ENCODE measurements around the gene SPATA21.

Gene SPATA21

DNA sequence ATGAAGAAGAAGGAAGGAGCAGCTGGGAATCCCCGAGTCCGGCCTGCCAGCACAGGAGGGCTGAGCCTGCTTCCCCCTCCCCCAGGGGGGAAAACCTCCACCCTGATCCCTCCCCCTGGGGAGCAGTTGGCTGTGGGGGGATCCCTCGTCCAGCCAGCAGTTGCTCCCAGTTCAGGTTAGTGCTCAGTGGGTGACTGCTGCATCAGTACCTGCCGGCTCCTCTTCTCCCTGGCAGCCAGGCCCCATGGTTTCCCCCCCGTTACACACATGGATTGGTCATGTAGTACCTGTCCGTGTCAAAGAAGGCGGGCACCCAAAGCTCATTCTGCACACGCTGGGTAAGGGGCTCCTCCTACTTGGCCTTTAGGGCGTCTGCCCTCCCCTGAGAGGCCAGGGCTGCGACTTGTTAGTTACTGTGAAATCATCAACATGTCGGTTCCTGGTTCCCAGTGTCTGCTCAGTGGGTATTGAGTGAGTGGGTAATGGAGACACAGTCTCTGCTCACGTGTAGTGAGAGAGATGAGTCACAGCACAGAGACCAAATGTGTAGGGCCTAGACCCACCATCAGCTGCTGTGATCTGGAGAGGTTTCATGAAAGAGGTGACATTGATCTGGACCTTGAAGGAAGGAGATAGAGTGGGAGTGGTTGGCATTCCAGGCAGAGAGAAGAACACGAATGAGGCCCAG is 14.8 kb upstream of the SPATA21 start:
- no peak for DNase-seq

DNA sequence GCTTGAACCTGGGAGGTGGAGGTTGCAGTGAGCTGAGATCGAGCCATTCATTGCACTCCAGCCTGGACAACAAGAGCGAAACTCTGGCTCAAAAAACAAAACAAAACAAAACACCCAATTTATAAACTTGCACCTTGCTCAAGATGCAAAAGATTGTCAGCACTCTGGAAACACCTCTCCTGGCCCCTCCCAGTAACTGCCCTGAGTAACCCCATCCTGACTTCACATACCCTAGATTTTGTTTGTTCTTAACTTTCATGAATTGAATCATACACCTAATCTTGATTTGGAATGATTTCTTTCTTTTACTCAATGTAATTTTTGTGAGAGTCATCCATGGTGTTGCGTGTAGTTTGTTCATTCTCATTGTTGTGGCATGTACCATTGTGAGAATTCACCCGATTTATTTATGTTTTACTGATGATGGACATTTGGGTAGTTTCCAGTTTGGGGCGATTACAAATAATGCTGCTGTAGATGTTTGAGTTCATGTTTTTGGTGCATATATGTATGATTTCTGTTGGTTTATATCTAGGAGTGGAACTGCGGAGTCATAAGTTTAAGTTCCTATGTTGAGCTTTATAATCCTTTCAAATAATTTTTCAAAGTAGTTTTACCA is 13.7 kb upstream of the SPATA21 start:
- no peak for DNase-seq

DNA sequence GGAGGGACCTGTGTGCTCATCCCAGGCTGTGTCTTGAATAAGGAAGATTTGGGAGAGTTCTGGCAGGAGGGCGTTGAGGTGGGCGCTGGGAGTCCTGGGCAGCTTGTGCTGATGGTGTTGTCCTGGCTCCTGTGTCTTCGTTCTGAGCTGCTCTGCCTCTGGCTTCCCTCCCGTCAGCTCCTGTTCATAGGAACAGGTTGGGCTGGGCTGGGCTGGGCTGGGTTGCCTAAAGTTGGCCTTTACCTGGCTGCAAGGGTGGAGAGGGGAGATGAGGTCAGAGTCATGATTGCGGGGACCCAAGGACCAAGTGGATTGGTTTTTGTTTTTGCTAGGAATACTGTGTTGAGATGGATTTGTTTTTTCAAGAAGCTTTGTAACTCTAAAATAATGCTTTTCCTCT is 12.4 kb upstream of the SPATA21 start:
- DNase-seq, result no peak

DNA sequence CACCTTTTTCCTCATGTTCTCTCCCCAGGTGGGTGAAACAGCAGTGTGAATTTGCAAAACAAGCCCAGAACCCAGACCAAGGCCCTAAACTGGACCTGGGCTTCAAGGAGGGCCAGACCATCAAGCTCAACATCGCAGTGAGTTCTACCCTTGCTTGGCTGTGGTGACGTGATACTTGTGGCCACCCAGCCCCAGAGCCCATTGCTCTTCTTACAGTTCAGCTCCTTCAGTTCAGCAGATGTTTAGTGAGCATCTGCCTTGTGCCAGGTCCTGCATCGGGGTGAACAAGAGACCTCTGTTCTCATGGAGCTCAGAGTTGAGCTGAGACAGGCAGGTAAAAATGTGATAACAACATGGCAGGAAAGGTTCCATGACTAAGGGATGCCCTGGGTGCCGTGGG is 11.8 kb upstream of the SPATA21 start:
- no peak for DNase-seq

DNA sequence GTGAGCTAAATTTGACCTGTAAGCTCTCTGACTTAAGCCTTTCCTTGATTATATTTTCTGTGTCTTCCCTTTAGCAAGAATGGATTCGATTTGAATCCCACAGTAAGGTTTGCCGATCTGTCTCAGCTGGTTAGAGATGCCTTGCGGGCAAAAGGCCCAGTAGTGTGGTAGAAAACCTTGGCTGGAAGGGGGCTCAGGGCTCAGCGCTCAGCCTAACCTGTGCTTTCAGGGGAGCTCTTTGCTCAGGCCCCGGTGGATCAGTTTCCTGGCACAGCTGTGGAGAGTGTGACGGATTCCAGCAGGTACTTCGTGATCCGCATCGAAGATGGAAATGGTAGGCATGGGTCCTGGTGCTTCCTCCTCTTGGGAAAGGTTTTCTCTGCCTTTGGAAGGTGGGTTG is 10.4 kb upstream of the SPATA21 start:
- no peak for DNase-seq

DNA sequence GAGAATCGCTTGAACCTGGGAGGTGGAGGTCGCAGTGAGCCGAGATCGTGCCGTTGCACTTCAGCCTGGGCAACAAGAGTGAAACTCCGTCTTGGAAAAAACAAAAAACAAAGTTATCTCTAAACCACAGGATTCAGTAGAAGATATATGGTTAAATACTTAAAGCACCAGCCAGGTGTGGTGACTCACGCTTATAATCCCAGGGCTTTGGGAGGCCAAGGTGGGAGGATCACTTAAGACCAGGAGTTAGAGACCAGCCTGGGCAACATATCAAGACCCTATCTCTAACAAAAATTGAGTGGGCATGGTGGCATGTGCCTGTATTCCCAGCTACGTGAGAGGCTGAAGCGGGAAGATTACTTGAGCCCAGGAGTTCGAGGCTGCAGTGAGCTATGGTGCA is 8.9 kb upstream of the SPATA21 start:
- DNase-seq, result no peak

DNA sequence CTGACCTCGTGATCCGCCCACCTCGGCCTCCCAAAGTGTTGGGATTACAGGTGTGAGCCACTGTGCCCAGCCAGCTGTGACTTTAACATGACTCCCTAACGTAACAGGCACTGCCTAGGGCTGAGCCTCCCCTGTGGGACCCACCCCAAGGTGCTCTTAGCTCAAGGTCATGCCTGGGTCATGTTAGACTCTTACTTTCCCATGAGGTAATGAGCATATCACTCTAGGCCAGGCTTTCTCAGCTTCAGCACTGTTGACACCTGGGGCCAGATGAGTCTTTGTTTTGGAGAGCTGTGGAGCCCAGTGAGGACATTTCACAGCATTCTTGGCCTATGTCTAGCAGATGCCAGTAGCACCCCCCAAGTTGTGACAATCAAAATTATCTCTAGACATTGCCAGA is 7.8 kb upstream of the SPATA21 start:
- DNase-seq, result no peak

DNA sequence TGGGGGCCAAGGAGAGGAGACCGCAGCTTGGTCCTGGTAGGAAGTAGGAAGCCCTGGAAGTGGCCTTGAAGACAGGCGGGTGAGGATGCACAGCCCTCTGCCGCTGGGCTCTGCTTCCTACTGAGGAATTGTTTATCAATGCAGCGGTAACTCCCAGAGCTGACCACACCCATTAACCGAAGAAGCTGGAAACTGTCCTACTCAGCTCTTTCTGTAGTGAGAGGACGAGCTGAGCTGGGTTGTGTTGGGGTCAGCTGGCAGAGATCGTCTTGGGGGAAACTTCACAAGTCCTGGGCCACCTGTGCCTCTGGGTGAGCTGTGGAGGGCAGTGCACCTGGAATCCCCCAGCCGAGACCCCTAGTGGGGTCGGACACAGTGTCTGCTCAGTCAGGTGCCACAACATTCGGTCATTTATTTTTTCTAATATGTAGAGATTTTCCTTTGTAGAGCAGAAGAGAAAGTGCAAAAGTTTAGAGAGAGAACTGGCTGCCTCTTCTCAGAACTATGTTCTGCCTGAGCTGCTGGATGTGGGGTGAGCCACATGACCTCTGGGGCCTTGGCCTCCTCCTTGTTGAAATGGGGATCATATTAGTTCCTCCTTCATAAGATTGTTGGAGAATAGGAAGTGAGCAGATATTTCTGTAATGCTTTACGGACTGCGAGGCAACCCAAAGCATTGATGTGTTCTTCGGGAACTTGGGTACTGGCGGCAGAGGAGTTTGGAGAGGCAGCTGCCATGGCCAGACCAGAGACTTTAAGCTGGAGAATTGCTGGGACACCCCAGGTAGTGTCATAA is 6.9 kb upstream of the SPATA21 start:
- DNase-seq, result no peak

DNA sequence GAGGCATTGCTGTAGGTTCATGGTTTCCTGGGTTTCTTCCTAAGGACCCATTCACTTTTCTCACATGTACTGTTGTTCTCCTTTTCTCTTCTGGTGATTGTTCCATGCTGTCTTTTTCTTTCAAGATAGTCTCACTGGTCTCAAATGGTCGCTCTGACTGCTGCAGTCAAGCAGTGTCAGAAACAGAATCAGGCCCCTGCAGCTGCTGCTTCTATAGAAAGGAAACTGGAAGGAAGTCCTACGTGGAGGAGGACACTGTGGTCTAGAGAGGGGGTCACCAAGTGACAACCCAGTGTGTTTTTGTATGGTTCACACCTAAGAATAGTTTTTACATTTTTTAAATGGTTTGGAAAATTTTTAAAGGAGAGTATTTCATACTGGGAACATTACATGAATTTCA is 5.7 kb upstream of the SPATA21 start:
- DNase-seq, result no peak

DNA sequence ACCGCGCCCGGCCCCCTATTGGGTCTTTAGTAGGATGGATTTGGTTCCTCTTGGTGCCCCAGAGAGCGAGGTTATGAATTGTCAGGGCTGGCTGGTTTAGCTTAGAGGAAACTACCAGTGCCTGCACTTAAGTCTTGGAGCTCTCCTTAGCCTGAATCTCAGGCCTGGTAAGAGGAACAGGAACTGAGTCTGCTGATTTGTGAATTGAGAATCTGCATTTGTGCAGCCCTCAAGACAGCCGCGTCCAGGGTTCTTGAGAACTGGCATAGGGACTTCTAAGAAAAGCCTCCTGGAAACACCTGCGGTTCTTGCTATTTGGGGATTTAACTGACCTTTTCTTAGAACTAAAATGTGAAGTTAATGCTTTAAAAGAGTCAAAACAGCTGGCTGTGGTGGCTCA is 5.0 kb upstream of the SPATA21 start:
- DNase-seq, result no peak

DNA sequence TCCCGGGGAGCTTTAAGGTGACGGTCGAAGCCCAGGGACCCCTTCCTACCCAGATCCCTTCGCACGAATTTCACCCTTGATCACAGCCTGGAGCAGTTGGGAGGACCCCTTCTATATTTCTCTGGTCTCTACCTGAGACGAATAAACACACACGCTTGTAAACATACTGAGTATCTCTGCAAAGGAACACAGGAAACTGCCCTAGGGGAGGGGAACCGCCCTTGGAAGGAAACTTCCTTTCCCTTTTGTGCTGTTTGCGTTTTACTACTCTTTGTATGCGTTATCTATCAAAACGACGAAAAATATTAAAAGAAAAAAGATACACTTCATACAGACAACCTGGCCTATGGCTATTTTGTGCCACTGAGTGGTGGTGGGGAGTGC is 4.0 kb upstream of the SPATA21 start:
- DNase-seq, result no peak

DNA sequence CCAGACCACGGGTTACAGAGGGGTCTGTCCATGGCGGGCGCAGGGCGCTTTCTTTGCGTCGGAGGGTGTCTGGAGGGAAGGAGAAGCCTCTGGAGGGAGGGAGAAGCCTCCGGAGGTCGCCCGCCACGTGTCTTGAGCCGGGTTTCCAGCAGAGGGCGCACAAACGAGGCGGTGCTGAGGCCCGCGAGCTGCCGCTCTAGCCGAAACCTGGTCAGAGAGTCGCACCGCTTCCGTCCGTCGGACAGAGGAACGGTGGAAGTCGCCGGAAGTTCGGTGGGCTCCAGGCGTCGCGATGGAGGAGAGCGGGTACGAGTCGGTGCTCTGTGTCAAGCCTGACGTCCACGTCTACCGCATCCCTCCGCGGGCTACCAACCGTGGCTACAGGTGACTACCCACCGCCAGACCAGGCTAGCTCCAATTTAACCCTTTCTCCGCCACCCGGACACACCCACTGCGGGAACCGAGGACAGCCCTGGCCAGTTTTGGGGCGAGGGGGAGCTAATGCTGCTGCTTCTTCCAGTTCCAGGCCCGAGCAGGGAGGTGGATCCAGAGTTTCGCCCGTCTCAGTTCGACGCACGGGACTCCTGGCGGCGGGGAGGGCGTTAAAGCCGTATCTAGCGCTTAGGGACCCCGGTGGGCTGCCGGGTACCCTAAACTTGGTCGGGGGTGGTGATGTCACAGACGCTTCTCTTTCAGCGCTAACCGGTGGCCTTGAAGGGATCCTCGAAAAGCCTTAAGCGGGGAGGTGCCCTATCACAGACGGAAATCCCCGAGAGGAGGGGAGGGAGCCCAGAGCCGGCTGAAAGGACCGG is 3.5 kb upstream of the SPATA21 start, which contains the start of gene NECAP2:
TSS of gene NECAP2 (plus strand) at position 255 of the 812 bp plus-strand sequence. CDS start at position 293, 38 bp downstream.
- DNase-seq, result peak; percentile 92

DNA sequence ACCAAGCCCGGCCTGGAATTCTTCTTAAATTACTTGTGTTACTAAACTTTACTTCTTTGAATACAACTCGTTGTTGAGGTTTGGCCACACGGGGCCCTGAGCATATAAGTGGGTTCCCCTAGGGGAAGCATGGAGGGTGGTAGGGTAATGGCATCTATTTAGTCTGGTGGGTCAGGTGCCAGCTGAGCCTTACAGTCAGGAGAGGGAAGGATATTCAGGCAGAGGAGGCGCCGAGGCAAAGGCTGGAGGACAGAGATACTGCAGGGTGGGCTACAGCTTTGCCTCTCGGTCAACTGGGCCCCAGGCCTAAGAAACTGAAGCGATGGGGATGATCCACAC is 2.9 kb upstream of the SPATA21 start:
- no peak for DNase-seq

DNA sequence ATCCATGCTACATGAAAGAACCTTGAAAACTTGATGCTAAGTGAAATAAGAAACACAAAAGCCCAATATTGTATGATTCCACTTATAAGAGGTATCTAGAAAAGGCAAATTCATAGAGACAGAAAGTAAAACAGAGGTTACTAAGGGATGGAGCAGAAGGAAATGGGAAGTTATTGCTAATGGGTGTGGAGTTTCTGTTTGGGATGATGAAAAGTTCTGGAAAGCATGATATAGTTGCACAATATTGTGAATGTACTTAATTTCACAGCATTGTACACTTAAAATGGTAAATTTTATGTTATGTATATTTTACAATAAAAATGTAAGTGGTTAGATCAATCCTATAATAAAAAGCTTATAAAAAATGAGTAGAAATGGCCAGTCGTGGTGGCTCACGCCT is 1.7 kb upstream of the SPATA21 start:
- DNase-seq, result no peak

DNA sequence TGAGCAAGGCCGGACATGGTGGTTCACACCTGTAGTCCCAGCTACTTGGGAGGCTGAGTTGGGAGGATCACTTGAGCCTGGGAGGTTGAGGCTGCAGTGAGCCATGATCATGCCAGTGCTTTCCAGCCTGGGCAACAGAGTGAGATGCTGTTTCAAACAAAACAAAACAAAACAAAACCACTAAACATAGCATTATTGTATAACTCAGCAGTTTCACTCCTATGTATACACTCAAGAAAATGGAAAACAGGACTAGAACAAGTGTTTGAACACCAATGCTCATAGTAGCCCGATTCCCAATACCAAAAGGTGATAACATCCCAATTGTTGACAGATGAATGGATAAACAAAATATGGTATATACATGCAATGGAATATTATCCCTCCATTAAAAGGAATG is 1.3 kb upstream of the SPATA21 start:
- no peak for DNase-seq

DNA sequence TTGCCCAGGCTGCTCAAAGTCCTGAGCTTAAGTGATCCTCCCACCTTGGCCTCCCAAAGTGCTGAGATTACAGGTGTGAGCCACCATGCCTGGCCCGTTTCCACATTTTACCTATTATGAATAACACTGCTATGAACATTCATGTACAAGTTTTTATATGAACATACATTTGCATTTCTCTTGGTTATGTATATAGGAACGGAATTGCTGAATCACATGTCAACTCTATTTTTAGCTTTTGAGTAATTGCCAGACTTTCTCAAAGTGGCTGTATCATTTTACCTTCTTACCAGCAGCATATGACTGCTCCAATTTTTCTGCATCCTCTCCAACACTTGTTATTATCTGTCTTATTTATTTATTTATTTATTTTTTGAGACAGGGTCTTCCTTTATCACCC is 2.7 kb downstream of the SPATA21 start:
- peak; percentile 55 for DNase-seq

DNA sequence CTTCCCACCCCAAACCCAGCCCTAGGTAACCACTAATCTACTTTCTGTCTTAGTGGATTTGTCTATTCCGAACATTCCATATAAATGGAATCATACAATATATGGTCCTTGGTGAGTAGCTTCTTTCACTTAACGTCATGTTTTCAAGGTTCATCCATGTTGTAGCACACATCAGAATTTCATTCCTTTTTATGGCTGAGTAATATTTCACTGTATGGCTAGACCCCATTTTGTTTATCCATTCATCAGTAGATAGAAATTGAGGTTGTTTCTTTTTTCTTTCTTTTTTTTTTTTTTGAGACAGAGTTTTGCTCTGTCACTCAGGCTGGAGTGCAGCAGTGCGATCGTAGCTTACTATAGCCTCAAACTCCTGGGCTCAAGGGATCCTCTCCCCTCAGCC is 3.2 kb downstream of the SPATA21 start:
- no peak for DNase-seq

DNA sequence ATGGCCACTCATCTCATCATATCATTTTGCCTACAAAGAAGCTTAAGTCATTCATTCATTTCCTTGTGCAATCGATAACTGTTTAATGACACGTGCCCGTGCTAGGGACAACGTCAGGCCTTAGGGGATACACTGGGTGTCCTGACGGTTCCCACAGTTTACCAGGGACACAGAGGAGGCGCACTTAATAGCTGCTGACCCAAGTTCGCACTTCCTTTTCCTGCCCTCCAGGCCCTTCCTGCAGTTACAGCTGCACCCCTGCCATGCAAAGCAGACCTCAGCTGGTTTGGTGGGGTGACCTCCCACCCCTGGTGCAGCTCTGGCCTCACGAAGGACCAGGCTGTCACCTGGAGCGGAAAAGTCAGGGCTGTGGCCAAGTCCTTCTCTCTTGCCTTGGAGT is 4.2 kb downstream of the SPATA21 start:
- DNase-seq, result no peak

DNA sequence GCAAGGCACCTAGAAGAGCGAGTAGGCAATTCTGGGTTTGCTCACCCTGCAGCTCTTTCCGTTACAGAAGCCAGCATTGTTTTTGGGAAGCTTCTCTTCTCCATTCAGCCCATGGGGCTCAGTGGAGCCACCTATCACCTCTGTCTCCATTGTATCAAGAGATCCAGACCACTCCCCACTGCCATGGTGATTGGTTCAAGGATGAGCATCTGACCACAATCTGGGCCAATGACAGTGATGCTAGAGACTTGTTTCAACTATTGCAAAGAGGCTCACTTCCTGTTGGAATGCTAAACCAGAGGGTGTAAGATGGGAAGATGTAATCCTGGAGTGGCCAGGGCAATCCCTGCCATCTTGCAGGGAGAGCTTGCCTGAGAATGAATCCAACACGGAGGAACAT is 6.6 kb downstream of the SPATA21 start:
- peak; percentile 14 for DNase-seq

DNA sequence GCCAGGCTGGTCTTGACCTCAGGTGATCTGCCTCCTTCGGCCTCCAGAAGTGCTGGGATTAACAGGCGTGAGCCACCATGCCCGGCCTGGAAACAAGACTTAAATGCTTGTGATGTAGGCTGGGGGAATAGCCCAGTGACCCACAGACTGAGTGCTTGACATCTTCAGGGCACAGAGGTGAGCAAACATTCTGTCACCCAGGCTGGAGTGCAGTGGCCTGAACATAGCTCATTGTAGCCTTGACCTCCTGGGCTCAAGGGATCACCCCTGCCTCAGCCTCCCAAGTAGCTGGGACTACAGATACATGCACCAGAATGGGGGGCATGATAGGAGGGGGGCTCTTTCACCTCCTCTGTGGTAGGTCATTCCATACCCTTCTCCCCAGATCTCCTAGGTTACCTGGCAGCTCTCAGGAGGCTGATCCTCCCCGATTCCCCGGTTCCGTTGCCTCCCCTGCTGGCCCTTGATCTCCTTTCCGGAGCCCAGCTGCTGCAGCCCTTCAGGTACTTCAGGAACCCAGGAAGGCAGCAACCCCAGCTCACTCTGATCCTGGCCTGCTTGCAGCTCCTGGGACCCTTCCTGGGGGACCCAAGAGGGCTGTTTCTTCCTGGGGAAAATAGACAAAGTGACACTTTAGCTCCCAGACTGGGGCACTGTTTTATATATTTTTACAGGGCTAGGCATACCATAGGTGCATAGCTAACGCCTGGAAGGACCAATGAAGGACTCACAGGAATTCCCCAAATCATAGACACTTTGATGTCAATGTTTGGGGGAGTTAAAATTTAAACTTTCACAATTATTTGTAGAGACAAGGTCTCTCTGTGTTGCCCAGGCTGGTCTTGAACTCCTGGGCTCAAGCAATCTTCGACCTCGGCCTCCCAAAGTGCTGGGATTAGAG is 11.8 kb downstream of the SPATA21 start:
- no peak for DNase-seq

DNA sequence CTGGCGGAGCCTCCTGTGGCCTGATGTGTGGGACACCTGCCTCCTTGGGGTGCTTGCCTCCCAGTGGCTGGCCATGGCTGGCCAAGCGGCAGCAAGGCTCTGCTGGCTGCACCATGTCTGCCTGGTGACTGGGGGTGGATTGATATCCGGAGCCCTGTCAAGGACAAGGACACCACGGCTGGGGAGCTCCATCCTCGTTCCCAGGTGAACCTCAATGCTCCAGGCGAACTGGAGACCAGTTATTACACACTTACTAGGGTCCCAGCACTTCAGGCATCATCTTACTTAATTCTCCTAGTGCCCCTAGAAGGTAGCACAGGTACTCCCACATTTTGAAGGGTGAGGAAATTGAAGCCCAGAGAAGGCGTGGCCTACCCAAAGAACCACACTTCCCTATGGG is 15.2 kb downstream of the SPATA21 start:
- no peak for DNase-seq

DNA sequence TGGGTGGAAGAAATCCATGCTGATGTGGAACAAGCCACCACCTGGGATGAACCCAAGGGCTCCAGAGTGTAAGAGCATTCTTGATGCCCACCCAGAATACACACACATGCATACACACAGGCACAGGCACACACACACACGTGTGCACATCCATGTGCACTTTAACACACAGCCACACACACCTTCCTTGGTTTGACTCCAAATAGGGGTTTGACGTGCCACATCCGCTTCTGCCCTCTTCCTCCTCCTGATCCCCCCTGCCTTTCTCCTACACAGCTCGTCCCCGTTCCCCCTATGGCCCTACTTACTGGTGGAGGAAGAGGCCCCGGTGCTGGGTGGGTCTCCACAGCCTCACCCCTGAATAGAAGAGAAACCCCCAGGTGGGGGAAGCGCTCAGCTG is 16.0 kb downstream of the SPATA21 start:
- no peak for DNase-seq

Measured in fibroblast of skin of scalp (primary cell).